Ishikawa (cell line): ENCODE results near the gene GRK1.

Experiments used
- CEBPB ChIP-seq: IDR thresholded peaks from 2 replicates; pipeline ENCODE4 v1.6.1; 2012
- CREB1 ChIP-seq: IDR thresholded peaks from 2 replicates; pipeline ENCODE4 v1.6.1; 2012; ENCODE audit warnings: low read depth
- EGR1 ChIP-seq: IDR thresholded peaks from 2 replicates; pipeline ENCODE4 v1.6.1; 2012
- EP300 ChIP-seq: IDR thresholded peaks from 2 replicates; pipeline ENCODE4 v1.6.1; 2012; ENCODE audit warnings: borderline replicate concordance
- FOXM1 ChIP-seq: IDR thresholded peaks from 2 replicates; pipeline ENCODE4 v1.6.1; 2012; ENCODE audit warnings: low read depth, borderline replicate concordance
- NFIC ChIP-seq: IDR thresholded peaks from 2 replicates; pipeline ENCODE4 v1.6.1; 2012
- RAD21 ChIP-seq: IDR thresholded peaks from 2 replicates; pipeline ENCODE4 v1.6.1; 2012; ENCODE audit warnings: low read depth
- TAF1 ChIP-seq: IDR thresholded peaks from 2 replicates; pipeline ENCODE4 v1.6.1; 2012; ENCODE audit warnings: low read depth, mild to moderate bottlenecking
- TCF12 ChIP-seq: IDR thresholded peaks from 2 replicates; pipeline ENCODE4 v1.6.1; 2012; ENCODE audit warnings: low read depth
- TEAD4 ChIP-seq: IDR thresholded peaks from 2 replicates; pipeline ENCODE4 v1.6.1; 2012
- YY1 ChIP-seq: IDR thresholded peaks from 2 replicates; pipeline ENCODE4 v1.6.1; 2012; ENCODE audit warnings: low read depth
- ZBTB7A ChIP-seq: IDR thresholded peaks from 2 replicates; pipeline ENCODE4 v1.6.1; 2012; ENCODE audit warnings: low read depth
- TF ChIP-seq, protein P1 (sequence below): IDR thresholded peaks from 2 replicates; pipeline ENCODE4 v1.6.1; 2012
- TF ChIP-seq, protein P2 (sequence below): IDR thresholded peaks from 2 replicates; pipeline ENCODE4 v1.6.1; 2012
- TF ChIP-seq, protein P3 (sequence below): IDR thresholded peaks from 2 replicates; pipeline ENCODE4 v1.6.1; 2012; ENCODE audit warnings: low read depth, mild to moderate bottlenecking

GRK1 gene

DNA sequence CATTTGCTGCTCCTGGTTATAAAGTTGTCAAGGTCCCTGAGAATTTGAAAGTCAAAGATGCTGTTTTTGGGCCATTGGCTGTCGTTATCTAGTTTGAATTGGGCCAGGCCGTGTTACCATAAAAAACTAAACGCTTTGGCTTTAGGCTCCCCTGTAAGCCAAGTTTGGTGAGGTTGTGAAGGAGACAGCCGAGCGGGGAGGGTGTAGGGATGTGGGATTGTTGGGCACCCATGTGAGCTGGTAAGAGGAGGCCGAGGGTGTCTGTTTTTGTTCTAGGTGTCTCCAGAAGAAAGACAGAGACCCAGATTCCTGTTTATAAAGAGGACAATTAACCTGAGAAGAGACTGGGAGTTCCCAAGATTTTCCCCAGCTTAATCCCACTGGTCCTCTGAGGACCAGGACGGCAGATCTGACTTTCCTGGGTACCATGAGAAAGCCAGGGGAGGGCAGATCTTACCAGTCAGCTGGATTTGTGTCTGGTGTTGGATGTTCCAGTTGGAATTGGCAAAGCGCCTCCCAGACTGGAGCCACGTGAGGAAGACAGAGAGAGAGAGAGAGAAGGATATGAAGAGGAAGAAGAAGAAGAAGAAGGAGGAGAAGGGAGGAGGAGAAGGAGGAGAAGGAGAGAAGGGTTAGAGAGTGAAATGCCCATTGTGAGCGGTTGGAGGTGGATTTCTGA, 117.1 kb downstream of the GRK1 start:
- TF ChIP-seq ZBTB7A (no peak), TEAD4 (no peak), TCF12 (no peak), EP300 (no peak)

GRCh38 chr13:113784645-113785024, 117.6 kb downstream of the GRK1 start:
- no peak for TF ChIP-seq RAD21
- TF ChIP-seq TAF1 = no peak
- TF ChIP-seq TCF12 = no peak
- TF ChIP-seq, protein P1, sequence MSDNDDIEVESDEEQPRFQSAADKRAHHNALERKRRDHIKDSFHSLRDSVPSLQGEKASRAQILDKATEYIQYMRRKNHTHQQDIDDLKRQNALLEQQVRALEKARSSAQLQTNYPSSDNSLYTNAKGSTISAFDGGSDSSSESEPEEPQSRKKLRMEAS = no peak
- no peak for TF ChIP-seq CREB1
- no peak for TF ChIP-seq FOXM1
- TF ChIP-seq EGR1 = no peak
- no peak for TF ChIP-seq NFIC
- TF ChIP-seq EP300 = no peak
- TF ChIP-seq YY1 = no peak
- TF ChIP-seq, protein P2, sequence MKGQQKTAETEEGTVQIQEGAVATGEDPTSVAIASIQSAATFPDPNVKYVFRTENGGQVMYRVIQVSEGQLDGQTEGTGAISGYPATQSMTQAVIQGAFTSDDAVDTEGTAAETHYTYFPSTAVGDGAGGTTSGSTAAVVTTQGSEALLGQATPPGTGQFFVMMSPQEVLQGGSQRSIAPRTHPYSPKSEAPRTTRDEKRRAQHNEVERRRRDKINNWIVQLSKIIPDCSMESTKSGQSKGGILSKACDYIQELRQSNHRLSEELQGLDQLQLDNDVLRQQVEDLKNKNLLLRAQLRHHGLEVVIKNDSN = no peak
- TF ChIP-seq ZBTB7A = no peak
- TF ChIP-seq CEBPB = no peak
- TF ChIP-seq TEAD4 = no peak
- TF ChIP-seq, protein P3, sequence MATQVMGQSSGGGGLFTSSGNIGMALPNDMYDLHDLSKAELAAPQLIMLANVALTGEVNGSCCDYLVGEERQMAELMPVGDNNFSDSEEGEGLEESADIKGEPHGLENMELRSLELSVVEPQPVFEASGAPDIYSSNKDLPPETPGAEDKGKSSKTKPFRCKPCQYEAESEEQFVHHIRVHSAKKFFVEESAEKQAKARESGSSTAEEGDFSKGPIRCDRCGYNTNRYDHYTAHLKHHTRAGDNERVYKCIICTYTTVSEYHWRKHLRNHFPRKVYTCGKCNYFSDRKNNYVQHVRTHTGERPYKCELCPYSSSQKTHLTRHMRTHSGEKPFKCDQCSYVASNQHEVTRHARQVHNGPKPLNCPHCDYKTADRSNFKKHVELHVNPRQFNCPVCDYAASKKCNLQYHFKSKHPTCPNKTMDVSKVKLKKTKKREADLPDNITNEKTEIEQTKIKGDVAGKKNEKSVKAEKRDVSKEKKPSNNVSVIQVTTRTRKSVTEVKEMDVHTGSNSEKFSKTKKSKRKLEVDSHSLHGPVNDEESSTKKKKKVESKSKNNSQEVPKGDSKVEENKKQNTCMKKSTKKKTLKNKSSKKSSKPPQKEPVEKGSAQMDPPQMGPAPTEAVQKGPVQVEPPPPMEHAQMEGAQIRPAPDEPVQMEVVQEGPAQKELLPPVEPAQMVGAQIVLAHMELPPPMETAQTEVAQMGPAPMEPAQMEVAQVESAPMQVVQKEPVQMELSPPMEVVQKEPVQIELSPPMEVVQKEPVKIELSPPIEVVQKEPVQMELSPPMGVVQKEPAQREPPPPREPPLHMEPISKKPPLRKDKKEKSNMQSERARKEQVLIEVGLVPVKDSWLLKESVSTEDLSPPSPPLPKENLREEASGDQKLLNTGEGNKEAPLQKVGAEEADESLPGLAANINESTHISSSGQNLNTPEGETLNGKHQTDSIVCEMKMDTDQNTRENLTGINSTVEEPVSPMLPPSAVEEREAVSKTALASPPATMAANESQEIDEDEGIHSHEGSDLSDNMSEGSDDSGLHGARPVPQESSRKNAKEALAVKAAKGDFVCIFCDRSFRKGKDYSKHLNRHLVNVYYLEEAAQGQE = no peak

- TF ChIP-seq CEBPB = no peak
- TF ChIP-seq EGR1 = no peak
- TF ChIP-seq TEAD4 = no peak
- TF ChIP-seq RAD21 = no peak
- no peak for TF ChIP-seq EP300
- no peak for TF ChIP-seq CREB1
- no peak for TF ChIP-seq FOXM1
- TF ChIP-seq, protein P3 = no peak
- TF ChIP-seq YY1 = no peak
- TF ChIP-seq TCF12 = no peak
- no peak for TF ChIP-seq NFIC
These were observed 118.3 kb downstream of the GRK1 start for GRCh38 chr13:113785051-113786010.

DNA sequence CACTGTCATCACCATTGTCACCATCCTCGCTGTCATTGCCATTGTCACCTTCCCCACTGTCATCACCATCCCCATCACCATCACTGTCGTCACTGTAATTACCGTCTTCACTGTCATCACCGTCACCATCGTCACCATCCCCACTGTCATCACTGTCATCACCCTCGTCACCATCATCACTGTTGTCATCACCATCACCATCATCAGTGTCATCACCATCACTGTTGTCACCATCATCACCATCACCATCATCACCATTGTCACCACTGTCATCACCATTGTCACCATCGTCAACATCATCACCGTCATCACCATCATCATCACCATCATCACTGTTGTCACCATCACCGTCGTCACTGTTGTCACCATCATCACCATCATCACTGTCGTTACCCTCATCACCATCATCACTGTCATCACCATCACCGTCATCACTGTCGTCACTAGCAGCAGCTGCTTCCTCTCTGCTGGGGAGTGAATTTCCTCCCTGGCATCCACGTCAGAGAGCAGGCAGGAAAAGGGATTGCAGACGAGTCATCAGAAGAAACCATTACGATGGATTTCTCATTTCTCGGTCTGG, 119.3 kb downstream of the GRK1 start:
- TF ChIP-seq TCF12 (no peak), YY1 (no peak), NFIC (no peak), ZBTB7A (no peak), CREB1 (no peak), TEAD4 (no peak), FOXM1 (no peak), CEBPB (no peak), EGR1 (no peak)
- TF ChIP-seq, protein P3 = no peak
- TF ChIP-seq, protein P2 = no peak
- TF ChIP-seq, protein P1 = no peak
